HG02943 (cell line): ENCODE results near the gene CNPY2.
A peak's percentile ranks its signal among the peaks of the same experiment; 100 is the strongest.
"Not testable (repeated sequence)": the region's sequence is repeated elsewhere in the genome, so short reads cannot be mapped to it uniquely, and the experiment has no call there.

Experiments used
- ATAC-seq: cut with Tn5 transposase; IDR thresholded peaks from one replicate; pipeline ENCODE4 v1.9.1; 2021; ENCODE audit warnings: mild to moderate bottlenecking, low read depth, moderate library complexity; ENCODE audit not compliant: unreplicated experiment

CNPY2 gene

GRCh38 chr12:56299308-56299852 lies 16.4 kb downstream of the CNPY2 start:
- no peak for ATAC-seq

- no peak for ATAC-seq
Observed at GRCh38 chr12:56298828-56299227, 17.0 kb downstream of the CNPY2 start.

GRCh38 chr12:56297400-56297799 lies 18.4 kb downstream of the CNPY2 start:
- no peak for ATAC-seq

GRCh38 chr12:56296295-56296694 lies 19.5 kb downstream of the CNPY2 start:
- no peak for ATAC-seq

- no peak for ATAC-seq
Observed at GRCh38 chr12:56293795-56294194, 22.0 kb downstream of the CNPY2 start.

- ATAC-seq = no peak
Observed at GRCh38 chr12:56288705-56289387, 26.9 kb downstream of the CNPY2 start.

- no peak for ATAC-seq
Observed at GRCh38 chr12:56286044-56286830, 29.6 kb downstream of the CNPY2 start.

- not testable (repeated sequence) for ATAC-seq
Observed at GRCh38 chr12:56284263-56284662, 31.5 kb downstream of the CNPY2 start.

- no peak for ATAC-seq
Observed at GRCh38 chr12:56282579-56282978, 33.2 kb downstream of the CNPY2 start.

GRCh38 chr12:56282030-56282429 lies 33.8 kb downstream of the CNPY2 start:
- no peak for ATAC-seq

- no peak for ATAC-seq
Observed at GRCh38 chr12:56280849-56281248, 34.9 kb downstream of the CNPY2 start.

- no peak for ATAC-seq
Observed at GRCh38 chr12:56278905-56279304, 36.9 kb downstream of the CNPY2 start.

GRCh38 chr12:56274299-56274698 lies 41.5 kb downstream of the CNPY2 start:
- no peak for ATAC-seq

GRCh38 chr12:56272468-56272867 lies 43.3 kb downstream of the CNPY2 start:
- ATAC-seq = not testable (repeated sequence)

- ATAC-seq = no peak
Observed at GRCh38 chr12:56271031-56271430, 44.8 kb downstream of the CNPY2 start.

GRCh38 chr12:56267443-56268071 lies 48.2 kb downstream of the CNPY2 start:
- ATAC-seq = peak; percentile 17

GRCh38 chr12:56266693-56267442 lies 48.9 kb downstream of the CNPY2 start, which contains the start of gene COQ10A:
Gene COQ10A (plus strand): TSS chr12:56266942. CDS start chr12:56267119, 177 bp downstream.
- peak; percentile 79 for ATAC-seq

GRCh38 chr12:56266068-56266692 lies 49.6 kb downstream of the CNPY2 start:
- ATAC-seq = not testable (repeated sequence)

- ATAC-seq = not testable (repeated sequence)
Observed at GRCh38 chr12:56262955-56263354, 52.8 kb downstream of the CNPY2 start.
